ENCODE measurements around the gene ATG4D.

ATG4D gene

GRCh38 chr19:10587022-10587838, 43.5 kb downstream of the ATG4D start, which contains the start of gene AP1M2:
Gene AP1M2, minus strand, starts transcription at chr19:10587312. Its CDS starts 81 bp downstream, at chr19:10587231.
- DNase-seq (ENCODE audit: insufficient read length, low spot score) (no peak), FAIRE-seq (no peak)
- TF ChIP-seq POLR2A (IDR thresholded peaks at IDR 0.05; ENCODE audit: low read depth, low read length): no peak

DNA sequence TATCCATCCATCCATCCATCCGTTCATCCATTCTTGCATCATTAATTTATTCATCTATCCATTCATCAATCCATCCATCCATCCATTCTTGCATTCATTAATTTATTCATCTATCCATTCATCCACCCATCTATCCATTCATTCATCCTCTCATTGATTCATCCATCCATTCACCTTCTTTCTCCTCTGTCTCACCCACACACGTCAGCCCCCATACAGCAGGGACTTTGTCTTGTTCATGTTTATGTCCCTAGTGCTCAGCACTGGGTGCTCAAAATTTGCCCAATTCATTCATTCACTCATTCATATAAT, 44.1 kb downstream of the ATG4D start:
- DNase-seq (ENCODE audit: insufficient read length, low spot score) (no peak), FAIRE-seq (no peak)
- no peak for TF ChIP-seq POLR2A (IDR thresholded peaks at IDR 0.05; ENCODE audit: low read depth, low read length)

DNA sequence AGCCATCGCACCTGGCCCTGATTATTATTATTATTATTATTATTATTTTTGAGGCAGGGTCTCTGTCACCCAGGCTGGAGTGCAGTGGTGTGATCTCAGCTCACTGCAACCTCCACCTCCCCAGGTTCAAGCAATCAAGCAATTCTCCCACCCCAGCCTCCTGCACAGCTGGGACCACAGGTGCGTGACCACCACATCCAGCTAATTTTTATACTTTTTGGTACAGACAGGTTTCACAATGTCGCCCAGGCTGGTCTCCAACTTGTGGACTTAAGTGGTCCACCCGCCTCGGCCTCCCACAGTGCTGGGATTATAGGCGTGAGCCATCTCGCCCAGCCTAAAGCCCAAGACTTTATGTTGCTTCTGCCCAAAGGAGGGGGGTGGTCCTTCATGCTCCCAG, 49.4 kb downstream of the ATG4D start:
- no peak for DNase-seq (ENCODE audit: insufficient read length, low spot score)
- no peak for TF ChIP-seq POLR2A (IDR thresholded peaks at IDR 0.05; ENCODE audit: low read depth, low read length)
- no peak for FAIRE-seq

- FAIRE-seq (no peak), DNase-seq (ENCODE audit: insufficient read length, low spot score) (no peak)
- TF ChIP-seq POLR2A (IDR thresholded peaks at IDR 0.05; ENCODE audit: low read depth, low read length): no peak
Measured at GRCh38 chr19:10593820-10594637, 50.3 kb downstream of the ATG4D start.

GRCh38 chr19:10600149-10600548, 56.4 kb downstream of the ATG4D start:
- DNase-seq (ENCODE audit: insufficient read length, low spot score): no peak
- FAIRE-seq: no peak
- TF ChIP-seq POLR2A (IDR thresholded peaks at IDR 0.05; ENCODE audit: low read depth, low read length): no peak

DNA sequence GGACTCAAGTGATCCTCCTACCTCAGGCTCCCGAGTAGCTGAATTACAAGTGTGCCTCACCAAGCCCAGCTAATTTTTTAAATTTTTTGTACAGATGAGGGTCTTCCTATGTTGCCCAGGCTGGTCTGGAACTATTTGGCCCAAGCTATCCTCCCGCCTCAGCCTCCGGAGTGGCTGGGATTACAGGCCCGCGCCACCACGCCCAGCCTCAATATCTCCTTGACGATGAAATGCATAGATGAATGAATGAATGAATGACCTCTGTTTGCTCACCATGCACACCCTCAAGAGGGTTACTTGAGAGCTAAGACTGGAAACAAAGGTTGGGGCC, 58.3 kb downstream of the ATG4D start:
- DNase-seq (ENCODE audit: insufficient read length, low spot score) (no peak), FAIRE-seq (no peak)
- no peak for TF ChIP-seq POLR2A (IDR thresholded peaks at IDR 0.05; ENCODE audit: low read depth, low read length)

GRCh38 chr19:10602330-10603083, 58.8 kb downstream of the ATG4D start:
- peak; percentile 87 for DNase-seq (ENCODE audit: insufficient read length, low spot score)
- 0 out of 2 replicates have a peak, but pooled peaks have one; percentile 35 for TF ChIP-seq POLR2A (IDR thresholded peaks at IDR 0.05; ENCODE audit: low read depth, low read length)
- FAIRE-seq: no peak
